ENCODE measurements around the gene LRRK2.

GRCh38 chr12:40181490-40181889 lies 43.3 kb upstream of the LRRK2 start:
- TF ChIP-seq CTCF (IDR thresholded peaks at IDR 0.05) (no peak), POLR2AphosphoS5 (IDR thresholded peaks at IDR 0.05; ENCODE audit: low read depth, low read length) (no peak), REST (IDR thresholded peaks at IDR 0.05; ENCODE audit: insufficient read depth in 1 of 2, low read depth in 2 of 2, low read length in 1 of 2) (no peak)
